Measurements from ENCODE around the gene COL21A1. TPM values are rescaled to one million over a fixed set of nuclear protein-coding genes. Genes with fewer than 3 reads are reported as not detected.

COL21A1 gene
- polyA plus RNA-seq (2013, experiment 1 of 2), result 1.4 TPM
- 0.95 TPM for polyA plus RNA-seq (2013, experiment 2 of 2)

- Histone ChIP-seq H3K4me3 (ENCODE audit: low read length) (peak within 1 kb of the TSS; percentile 53), H3K9ac (ENCODE audit: low read depth, low read length) (peak within 1 kb of the TSS; percentile 55), H3K9me3 (ENCODE audit: insufficient read depth, low read depth, low read length) (no peaks in the 10 kb centered on the region), H3K27ac (ENCODE audit: low read depth, low read length) (peak within 1 kb of the TSS; percentile 84; the same call in 1 of the 2 replicates), H3K4me1 (ENCODE audit: insufficient read depth, low read length) (peaks cover 22% of the 10 kb centered on the region), H3K36me3 (ENCODE audit: insufficient read depth, low read length) (no peaks in the 10 kb centered on the region), H3K27me3 (ENCODE audit: insufficient read depth, low read length) (peaks cover 14% of the 10 kb centered on the region)
- under 1% methylated on average over 36 of the region's 36 CpGs for WGBS
These were observed at the start of gene COL21A1 for GRCh38 chr6:56246881-56247653. Gene COL21A1 (minus strand): TSS chr6:56247580. CDS start chr6:56182618, 64,962 bp downstream.

GRCh38 chr6:56293781-56294180 lies 46.4 kb upstream of the COL21A1 start:
- Histone ChIP-seq H3K9ac (ENCODE audit: low read depth, low read length) (no peak overlapping the region), H3K4me3 (ENCODE audit: low read length) (no peak overlapping the region), H3K9me3 (ENCODE audit: insufficient read depth, low read depth, low read length) (no peaks in the 10 kb centered on the region), H3K36me3 (ENCODE audit: insufficient read depth, low read length) (no peaks in the 10 kb centered on the region), H3K27me3 (ENCODE audit: insufficient read depth, low read length) (no peaks in the 10 kb centered on the region), H3K27ac (ENCODE audit: low read depth, low read length) (no peak overlapping the region), H3K4me1 (ENCODE audit: insufficient read depth, low read length) (no peaks in the 10 kb centered on the region)
- WGBS, result 93% methylated on average over 3 of the region's 3 CpGs

GRCh38 chr6:56292505-56293181 lies 45.3 kb upstream of the COL21A1 start:
- no peaks in the 10 kb centered on the region for H3K36me3 ChIP-seq (ENCODE audit: insufficient read depth, low read length)
- no peaks in the 10 kb centered on the region for H3K4me1 ChIP-seq (ENCODE audit: insufficient read depth, low read length)
- H3K4me3 ChIP-seq (ENCODE audit: low read length), result no peak overlapping the region
- WGBS, result no CpG with 5 or more reads among the region's 1 CpG
- no peaks in the 10 kb centered on the region for H3K9me3 ChIP-seq (ENCODE audit: insufficient read depth, low read depth, low read length)
- no peak overlapping the region for H3K27ac ChIP-seq (ENCODE audit: low read depth, low read length)
- no peak overlapping the region for H3K9ac ChIP-seq (ENCODE audit: low read depth, low read length)
- H3K27me3 ChIP-seq (ENCODE audit: insufficient read depth, low read length), result no peaks in the 10 kb centered on the region

- Histone ChIP-seq H3K9me3 (ENCODE audit: insufficient read depth, low read depth, low read length) (no peaks in the 10 kb centered on the region), H3K9ac (ENCODE audit: low read depth, low read length) (no peak overlapping the region), H3K27me3 (ENCODE audit: insufficient read depth, low read length) (no peaks in the 10 kb centered on the region), H3K4me3 (ENCODE audit: low read length) (no peak overlapping the region), H3K36me3 (ENCODE audit: insufficient read depth, low read length) (no peaks in the 10 kb centered on the region), H3K4me1 (ENCODE audit: insufficient read depth, low read length) (no peaks in the 10 kb centered on the region), H3K27ac (ENCODE audit: low read depth, low read length) (no peak overlapping the region)
- WGBS, result 77% methylated on average over 7 of the region's 7 CpGs
These were observed 44.0 kb upstream of the COL21A1 start for GRCh38 chr6:56291302-56291917.

GRCh38 chr6:56289721-56290120 lies 42.3 kb upstream of the COL21A1 start:
- 91% methylated on average over 6 of the region's 6 CpGs for WGBS
- no peak overlapping the region for H3K4me3 ChIP-seq (ENCODE audit: low read length)

GRCh38 chr6:56288347-56288746 lies 41.0 kb upstream of the COL21A1 start:
- no peaks in the 10 kb centered on the region for H3K9me3 ChIP-seq (ENCODE audit: insufficient read depth, low read depth, low read length)
- H3K27ac ChIP-seq (ENCODE audit: low read depth, low read length), result no peak overlapping the region
- no peaks in the 10 kb centered on the region for H3K36me3 ChIP-seq (ENCODE audit: insufficient read depth, low read length)
- H3K4me3 ChIP-seq (ENCODE audit: low read length), result no peak overlapping the region
- H3K4me1 ChIP-seq (ENCODE audit: insufficient read depth, low read length), result no peaks in the 10 kb centered on the region
- WGBS, result 92% methylated on average over 1 of the region's 2 CpGs
- no peaks in the 10 kb centered on the region for H3K27me3 ChIP-seq (ENCODE audit: insufficient read depth, low read length)
- no peak overlapping the region for H3K9ac ChIP-seq (ENCODE audit: low read depth, low read length)

More at GRCh38 chr6:56289721-56290120, 42.3 kb upstream of the COL21A1 start:
- Histone ChIP-seq H3K9me3 (ENCODE audit: insufficient read depth, low read depth, low read length) (no peaks in the 10 kb centered on the region), H3K27ac (ENCODE audit: low read depth, low read length) (no peak overlapping the region), H3K9ac (ENCODE audit: low read depth, low read length) (no peak overlapping the region), H3K4me1 (ENCODE audit: insufficient read depth, low read length) (no peaks in the 10 kb centered on the region), H3K27me3 (ENCODE audit: insufficient read depth, low read length) (no peaks in the 10 kb centered on the region), H3K36me3 (ENCODE audit: insufficient read depth, low read length) (no peaks in the 10 kb centered on the region)

GRCh38 chr6:56282391-56282790 lies 35.0 kb upstream of the COL21A1 start:
- no peaks in the 10 kb centered on the region for H3K27me3 ChIP-seq (ENCODE audit: insufficient read depth, low read length)
- H3K27ac ChIP-seq (ENCODE audit: low read depth, low read length), result no peak overlapping the region
- H3K4me1 ChIP-seq (ENCODE audit: insufficient read depth, low read length), result peaks cover 18% of the 10 kb centered on the region; the same call in 1 of the 2 replicates
- no peak overlapping the region for H3K9ac ChIP-seq (ENCODE audit: low read depth, low read length)
- H3K9me3 ChIP-seq (ENCODE audit: insufficient read depth, low read depth, low read length), result no peaks in the 10 kb centered on the region
- no peak overlapping the region for H3K4me3 ChIP-seq (ENCODE audit: low read length)
- no peaks in the 10 kb centered on the region for H3K36me3 ChIP-seq (ENCODE audit: insufficient read depth, low read length)

GRCh38 chr6:56280126-56280525 lies 32.7 kb upstream of the COL21A1 start:
- H3K9me3 ChIP-seq (ENCODE audit: insufficient read depth, low read depth, low read length), result no peaks in the 10 kb centered on the region
- H3K36me3 ChIP-seq (ENCODE audit: insufficient read depth, low read length), result no peaks in the 10 kb centered on the region
- H3K4me1 ChIP-seq (ENCODE audit: insufficient read depth, low read length), result peaks cover 18% of the 10 kb centered on the region; the same call in 1 of the 2 replicates
- H3K4me3 ChIP-seq (ENCODE audit: low read length), result no peak overlapping the region
- H3K9ac ChIP-seq (ENCODE audit: low read depth, low read length), result no peak overlapping the region
- 92% methylated on average over 3 of the region's 3 CpGs for WGBS
- H3K27me3 ChIP-seq (ENCODE audit: insufficient read depth, low read length), result no peaks in the 10 kb centered on the region
- no peak overlapping the region for H3K27ac ChIP-seq (ENCODE audit: low read depth, low read length)

- no peaks in the 10 kb centered on the region for H3K36me3 ChIP-seq (ENCODE audit: insufficient read depth, low read length)
- WGBS, result 88% methylated on average over 1 of the region's 1 CpG
- H3K9ac ChIP-seq (ENCODE audit: low read depth, low read length), result no peak overlapping the region
- H3K4me3 ChIP-seq (ENCODE audit: low read length), result no peak overlapping the region
- no peaks in the 10 kb centered on the region for H3K27me3 ChIP-seq (ENCODE audit: insufficient read depth, low read length)
- no peak overlapping the region for H3K27ac ChIP-seq (ENCODE audit: low read depth, low read length)
- no peaks in the 10 kb centered on the region for H3K9me3 ChIP-seq (ENCODE audit: insufficient read depth, low read depth, low read length)
- H3K4me1 ChIP-seq (ENCODE audit: insufficient read depth, low read length), result peaks cover 18% of the 10 kb centered on the region; the same call in 1 of the 2 replicates
These were observed 32.1 kb upstream of the COL21A1 start for GRCh38 chr6:56279331-56280080.

GRCh38 chr6:56278171-56278591 lies 30.8 kb upstream of the COL21A1 start:
- 43% methylated on average over 1 of the region's 2 CpGs for WGBS
- no peak overlapping the region for H3K9ac ChIP-seq (ENCODE audit: low read depth, low read length)
- H3K36me3 ChIP-seq (ENCODE audit: insufficient read depth, low read length), result no peaks in the 10 kb centered on the region
- H3K9me3 ChIP-seq (ENCODE audit: insufficient read depth, low read depth, low read length), result no peaks in the 10 kb centered on the region
- no peaks in the 10 kb centered on the region for H3K27me3 ChIP-seq (ENCODE audit: insufficient read depth, low read length)
- H3K4me1 ChIP-seq (ENCODE audit: insufficient read depth, low read length), result peaks cover 18% of the 10 kb centered on the region; the same call in 1 of the 2 replicates
- H3K4me3 ChIP-seq (ENCODE audit: low read length), result no peak overlapping the region
- H3K27ac ChIP-seq (ENCODE audit: low read depth, low read length), result peak overlapping the region; percentile 23; the same call in 1 of the 2 replicates
